Endothelial cell (in vitro differentiated cells): Measurements from ENCODE around the gene PLA2G15. TPM values are rescaled to one million over a fixed set of nuclear protein-coding genes. Genes with fewer than 3 reads are reported as not detected.

ENCODE experiments used
- DNase-seq: peaks from one replicate; pipeline ENCODE4 v3.0.0; 2021; ENCODE audit warnings: low spot score
- H3K27ac Mint-ChIP-seq: one replicate; pipeline ENCODE4 v1.8.0; 2021; ENCODE audit warnings: mixed read lengths, inconsistent platforms; ENCODE audit not compliant: unreplicated experiment
- H3K27me3 Mint-ChIP-seq: one replicate; pipeline ENCODE4 v1.8.0; 2021; ENCODE audit warnings: mild to moderate bottlenecking, moderate library complexity, mixed read lengths, inconsistent platforms; ENCODE audit not compliant: unreplicated experiment
- H3K36me3 Mint-ChIP-seq: one replicate; pipeline ENCODE4 v1.8.0; 2021; ENCODE audit warnings: mild to moderate bottlenecking, low read depth, mixed read lengths, inconsistent platforms; ENCODE audit not compliant: unreplicated experiment
- H3K4me1 Mint-ChIP-seq: one replicate; pipeline ENCODE4 v1.8.0; 2021; ENCODE audit warnings: mild to moderate bottlenecking, mixed read lengths, inconsistent platforms; ENCODE audit not compliant: unreplicated experiment
- H3K4me3 Mint-ChIP-seq: one replicate; pipeline ENCODE4 v1.8.0; 2021; ENCODE audit warnings: mild to moderate bottlenecking, mixed read lengths, inconsistent platforms; ENCODE audit not compliant: unreplicated experiment
- H3K9me3 Mint-ChIP-seq: one replicate; pipeline ENCODE4 v1.8.0; 2021; ENCODE audit warnings: mixed read lengths, inconsistent platforms; ENCODE audit not compliant: unreplicated experiment
- CTCF ChIP-seq: fragments of 200-600 bp; sonication (generic); IDR thresholded peaks from one replicate; pipeline ENCODE4 v1.5.0; 2021; ENCODE audit warnings: antibody characterized with exemption; ENCODE audit not compliant: unreplicated experiment
- total RNA-seq: library from RNA; stranded (reverse); fragmentation: NEBNext Ultra II Directional; extraction: Animal tissue kit (Norgen Biotek cat#: 25700); gene quantifications from one replicate; pipeline ENCODE4 v1.2.1, GENCODE V29; 2021; ENCODE audit not compliant: unreplicated experiment

The PLA2G15 gene
- total RNA-seq, 1 donor from 2014 or later: 14.9 TPM

DNA sequence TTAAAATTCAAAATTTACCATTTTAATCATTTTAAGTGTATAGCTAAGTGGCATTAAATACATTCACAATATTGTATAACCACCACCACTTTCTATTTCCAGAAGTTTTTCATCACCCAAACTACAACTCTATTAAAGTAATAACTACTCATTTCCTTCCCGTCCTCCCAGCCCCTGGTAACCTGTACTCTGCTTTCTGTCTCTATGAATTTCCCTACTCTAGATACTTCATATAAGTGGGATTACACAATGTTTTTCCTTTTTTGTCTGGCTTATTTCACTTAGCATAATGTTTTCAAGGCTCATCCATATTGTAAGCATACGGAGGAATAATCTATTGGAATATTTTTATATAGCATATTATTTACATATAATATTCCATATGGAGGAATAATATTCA is 38.9 kb upstream of the PLA2G15 start:
- no peaks in the 10 kb centered on the region for H3K27me3 Mint-ChIP-seq
- DNase-seq: no peak
- no peaks in the 10 kb centered on the region for H3K36me3 Mint-ChIP-seq
- no peak overlapping the region for H3K27ac Mint-ChIP-seq
- H3K4me3 Mint-ChIP-seq: no peak overlapping the region
- H3K9me3 Mint-ChIP-seq: no peaks in the 10 kb centered on the region
- H3K4me1 Mint-ChIP-seq: no peaks in the 10 kb centered on the region
- TF ChIP-seq CTCF: no peak

- no peak overlapping the region for H3K4me3 Mint-ChIP-seq
- no peaks in the 10 kb centered on the region for H3K9me3 Mint-ChIP-seq
- no peak overlapping the region for H3K27ac Mint-ChIP-seq
- DNase-seq: no peak
- no peak for TF ChIP-seq CTCF
- H3K36me3 Mint-ChIP-seq: no peaks in the 10 kb centered on the region
- H3K4me1 Mint-ChIP-seq: no peaks in the 10 kb centered on the region
- H3K27me3 Mint-ChIP-seq: peaks cover 3% of the 10 kb centered on the region
These were observed 30.4 kb upstream of the PLA2G15 start for GRCh38 chr16:68214726-68215125.

DNA sequence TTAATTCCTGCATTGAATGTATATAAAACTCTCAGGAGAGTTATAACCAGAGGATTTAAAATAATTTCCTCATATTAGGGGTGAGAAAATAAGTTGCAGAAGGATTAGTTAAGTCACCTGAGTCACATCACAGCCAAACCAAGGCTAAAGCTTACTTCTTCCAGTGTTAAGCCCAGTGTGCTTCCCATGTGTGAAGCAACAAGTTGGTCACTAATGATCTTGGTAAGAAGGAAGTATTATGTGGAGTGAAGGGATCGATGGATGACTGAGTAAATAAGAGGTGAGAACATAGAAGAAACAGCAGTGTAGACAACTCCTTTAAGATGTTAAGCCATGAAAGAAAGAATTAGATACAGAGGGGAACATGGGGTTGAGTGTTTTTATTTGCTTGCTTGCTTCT is 29.9 kb upstream of the PLA2G15 start:
- Mint-ChIP-seq H3K4me3 (no peak overlapping the region), H3K4me1 (no peaks in the 10 kb centered on the region), H3K27ac (no peak overlapping the region), H3K9me3 (no peaks in the 10 kb centered on the region), H3K36me3 (no peaks in the 10 kb centered on the region), H3K27me3 (peaks cover 3% of the 10 kb centered on the region)
- DNase-seq: no peak
- no peak for TF ChIP-seq CTCF

- Mint-ChIP-seq H3K27me3 (peaks cover 3% of the 10 kb centered on the region), H3K27ac (no peak overlapping the region), H3K4me1 (no peaks in the 10 kb centered on the region), H3K4me3 (no peak overlapping the region), H3K9me3 (no peaks in the 10 kb centered on the region), H3K36me3 (no peaks in the 10 kb centered on the region)
- no peak for DNase-seq
- no peak for TF ChIP-seq CTCF
These were observed 28.9 kb upstream of the PLA2G15 start for GRCh38 chr16:68216240-68216639.

DNA sequence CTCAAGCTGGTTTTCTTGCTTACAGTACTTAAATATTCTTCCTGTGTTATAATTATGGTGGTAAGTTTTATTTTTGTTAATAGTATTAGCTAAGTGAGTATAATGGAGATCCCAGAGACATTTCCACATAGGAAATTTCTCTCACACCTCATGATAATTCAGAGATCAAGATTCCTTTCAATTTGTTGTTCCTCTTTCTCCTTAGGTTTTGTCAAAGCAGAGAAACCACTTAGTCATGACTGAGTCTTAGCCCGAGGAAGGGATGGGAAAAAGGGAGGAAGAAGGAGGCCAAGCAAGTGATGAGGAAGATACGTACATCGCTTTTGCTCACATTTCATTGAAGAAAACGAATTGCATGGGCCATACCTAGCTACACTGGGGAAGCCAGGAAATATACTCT is 27.7 kb upstream of the PLA2G15 start:
- Mint-ChIP-seq H3K9me3 (no peaks in the 10 kb centered on the region), H3K27ac (no peak overlapping the region)
- no peak for TF ChIP-seq CTCF

More for the DNA sequence above, 27.7 kb upstream of the PLA2G15 start:
- Mint-ChIP-seq H3K36me3 (no peaks in the 10 kb centered on the region), H3K4me1 (no peaks in the 10 kb centered on the region), H3K27me3 (peaks cover 1% of the 10 kb centered on the region), H3K4me3 (no peak overlapping the region)
- no peak for DNase-seq
